GM12873 (cell line): ENCODE data around the gene LPIN3.

ENCODE experiments used
- CTCF ChIP-seq: IDR thresholded peaks from 2 replicates; pipeline ENCODE4 v1.5.1; 2012; ENCODE audit warnings: low read depth, mild to moderate bottlenecking, moderate library complexity, low read length, control low read depth; ENCODE audit not compliant: insufficient read depth; ENCODE audit errors: missing control alignments

LPIN3 gene

GRCh38 chr20:41353530-41353929 is 12.9 kb downstream of the LPIN3 start:
- no peak for TF ChIP-seq CTCF

GRCh38 chr20:41355192-41355591 is 14.6 kb downstream of the LPIN3 start:
- no peak for TF ChIP-seq CTCF

- TF ChIP-seq CTCF = no peak
Measured at GRCh38 chr20:41355598-41356203, 15.1 kb downstream of the LPIN3 start.

- no peak for TF ChIP-seq CTCF
Measured at GRCh38 chr20:41356951-41357350, 16.3 kb downstream of the LPIN3 start.

GRCh38 chr20:41357424-41358163 is 17.0 kb downstream of the LPIN3 start:
- TF ChIP-seq CTCF = no peak

- TF ChIP-seq CTCF = no peak
Measured at GRCh38 chr20:41358230-41358629, 17.6 kb downstream of the LPIN3 start.

GRCh38 chr20:41358717-41359116 is 18.1 kb downstream of the LPIN3 start:
- TF ChIP-seq CTCF = no peak
